ENCODE results near the gene GRPEL1. TPM values are rescaled to one million over a fixed set of nuclear protein-coding genes. Genes with fewer than 3 reads are reported as not detected.

GRPEL1 gene
- total RNA-seq, 1 experiment from 2014 or later = 80.1 TPM

- Histone ChIP-seq H4K20me1 (ENCODE audit: insufficient read depth) (no peaks in the 10 kb centered on the region), H3K4me3 (replicated peaks in 1 of 2; ENCODE audit: low read depth in 1 of 2, low read length in 2 of 2) (no peak overlapping the region), H3K9me3 (ENCODE audit: control insufficient read depth in 1 of 2, insufficient read depth in 1 of 2, low read depth in 1 of 2, low read length in 2 of 2) (no peaks in the 10 kb centered on the region), H3K27me3 (ENCODE audit: insufficient read depth, low read length) (no peaks in the 10 kb centered on the region), H2AFZ (ENCODE audit: low read depth, low read length, poor library complexity, severe bottlenecking) (no peak overlapping the region), H3K9ac (ENCODE audit: low read length) (no peak overlapping the region), H3K36me3 (ENCODE audit: control insufficient read depth in 1 of 2, insufficient read depth in 2 of 2, low read length in 2 of 2) (peaks cover 36 to 58% of the 10 kb centered on the region in 2 experiments), H3K4me1 (ENCODE audit: control insufficient read depth in 1 of 2, insufficient read depth in 2 of 2, low read length in 2 of 2) (peaks cover 5 to 11% of the 10 kb centered on the region in 2 experiments; a peak in 3 of 4 replicates), H3K27ac (ENCODE audit: low read depth, low read length) (no peak overlapping the region), H3K9me2 (ENCODE audit: insufficient read depth) (no peaks in the 10 kb centered on the region), H3K79me2 (ENCODE audit: insufficient read depth, low read length) (peaks cover 68% of the 10 kb centered on the region), H3K4me2 (ENCODE audit: low read length) (no peak overlapping the region)
- TF ChIP-seq SRF (IDR thresholded peaks at IDR 0.05; ENCODE audit: low read depth) = no peak
- TF ChIP-seq ZFX (IDR thresholded peaks at IDR 0.05) = no peak
- no peak for TF ChIP-seq ZBTB33 (IDR thresholded peaks at IDR 0.05; ENCODE audit: extremely low read depth, insufficient replicate concordance, low read length)
- TF ChIP-seq, protein P1, sequence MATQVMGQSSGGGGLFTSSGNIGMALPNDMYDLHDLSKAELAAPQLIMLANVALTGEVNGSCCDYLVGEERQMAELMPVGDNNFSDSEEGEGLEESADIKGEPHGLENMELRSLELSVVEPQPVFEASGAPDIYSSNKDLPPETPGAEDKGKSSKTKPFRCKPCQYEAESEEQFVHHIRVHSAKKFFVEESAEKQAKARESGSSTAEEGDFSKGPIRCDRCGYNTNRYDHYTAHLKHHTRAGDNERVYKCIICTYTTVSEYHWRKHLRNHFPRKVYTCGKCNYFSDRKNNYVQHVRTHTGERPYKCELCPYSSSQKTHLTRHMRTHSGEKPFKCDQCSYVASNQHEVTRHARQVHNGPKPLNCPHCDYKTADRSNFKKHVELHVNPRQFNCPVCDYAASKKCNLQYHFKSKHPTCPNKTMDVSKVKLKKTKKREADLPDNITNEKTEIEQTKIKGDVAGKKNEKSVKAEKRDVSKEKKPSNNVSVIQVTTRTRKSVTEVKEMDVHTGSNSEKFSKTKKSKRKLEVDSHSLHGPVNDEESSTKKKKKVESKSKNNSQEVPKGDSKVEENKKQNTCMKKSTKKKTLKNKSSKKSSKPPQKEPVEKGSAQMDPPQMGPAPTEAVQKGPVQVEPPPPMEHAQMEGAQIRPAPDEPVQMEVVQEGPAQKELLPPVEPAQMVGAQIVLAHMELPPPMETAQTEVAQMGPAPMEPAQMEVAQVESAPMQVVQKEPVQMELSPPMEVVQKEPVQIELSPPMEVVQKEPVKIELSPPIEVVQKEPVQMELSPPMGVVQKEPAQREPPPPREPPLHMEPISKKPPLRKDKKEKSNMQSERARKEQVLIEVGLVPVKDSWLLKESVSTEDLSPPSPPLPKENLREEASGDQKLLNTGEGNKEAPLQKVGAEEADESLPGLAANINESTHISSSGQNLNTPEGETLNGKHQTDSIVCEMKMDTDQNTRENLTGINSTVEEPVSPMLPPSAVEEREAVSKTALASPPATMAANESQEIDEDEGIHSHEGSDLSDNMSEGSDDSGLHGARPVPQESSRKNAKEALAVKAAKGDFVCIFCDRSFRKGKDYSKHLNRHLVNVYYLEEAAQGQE (IDR thresholded peaks at IDR 0.05; ENCODE audit: low read depth) = no peak
- TF ChIP-seq JUND (IDR thresholded peaks at IDR 0.05) = no peak
- TF ChIP-seq, protein P2, sequence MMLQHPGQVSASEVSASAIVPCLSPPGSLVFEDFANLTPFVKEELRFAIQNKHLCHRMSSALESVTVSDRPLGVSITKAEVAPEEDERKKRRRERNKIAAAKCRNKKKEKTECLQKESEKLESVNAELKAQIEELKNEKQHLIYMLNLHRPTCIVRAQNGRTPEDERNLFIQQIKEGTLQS (IDR thresholded peaks at IDR 0.05) = no peak
- TF ChIP-seq, protein P3, sequence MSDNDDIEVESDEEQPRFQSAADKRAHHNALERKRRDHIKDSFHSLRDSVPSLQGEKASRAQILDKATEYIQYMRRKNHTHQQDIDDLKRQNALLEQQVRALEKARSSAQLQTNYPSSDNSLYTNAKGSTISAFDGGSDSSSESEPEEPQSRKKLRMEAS (IDR thresholded peaks at IDR 0.05) = no peak
- TF ChIP-seq TCF7L2 (IDR thresholded peaks at IDR 0.05; ENCODE audit: borderline replicate concordance, extremely low read depth, insufficient read depth, insufficient read length) = no peak
- no peak for TF ChIP-seq SIN3A (IDR thresholded peaks at IDR 0.05; ENCODE audit: low read depth)
- TF ChIP-seq ELF1 (IDR thresholded peaks at IDR 0.05; ENCODE audit: borderline replicate concordance, low read depth) = no peak
- no peak for TF ChIP-seq FOSL1 (IDR thresholded peaks at IDR 0.05; ENCODE audit: low read depth)
- TF ChIP-seq EZH2phosphoT487 (IDR thresholded peaks at IDR 0.05; ENCODE audit: borderline replicate concordance) = no peak
- TF ChIP-seq CBX3 (IDR thresholded peaks at IDR 0.05; ENCODE audit: low read depth) = no peak
- no peak for TF ChIP-seq EZH2 (IDR thresholded peaks at IDR 0.05)
- TF ChIP-seq, protein P4, sequence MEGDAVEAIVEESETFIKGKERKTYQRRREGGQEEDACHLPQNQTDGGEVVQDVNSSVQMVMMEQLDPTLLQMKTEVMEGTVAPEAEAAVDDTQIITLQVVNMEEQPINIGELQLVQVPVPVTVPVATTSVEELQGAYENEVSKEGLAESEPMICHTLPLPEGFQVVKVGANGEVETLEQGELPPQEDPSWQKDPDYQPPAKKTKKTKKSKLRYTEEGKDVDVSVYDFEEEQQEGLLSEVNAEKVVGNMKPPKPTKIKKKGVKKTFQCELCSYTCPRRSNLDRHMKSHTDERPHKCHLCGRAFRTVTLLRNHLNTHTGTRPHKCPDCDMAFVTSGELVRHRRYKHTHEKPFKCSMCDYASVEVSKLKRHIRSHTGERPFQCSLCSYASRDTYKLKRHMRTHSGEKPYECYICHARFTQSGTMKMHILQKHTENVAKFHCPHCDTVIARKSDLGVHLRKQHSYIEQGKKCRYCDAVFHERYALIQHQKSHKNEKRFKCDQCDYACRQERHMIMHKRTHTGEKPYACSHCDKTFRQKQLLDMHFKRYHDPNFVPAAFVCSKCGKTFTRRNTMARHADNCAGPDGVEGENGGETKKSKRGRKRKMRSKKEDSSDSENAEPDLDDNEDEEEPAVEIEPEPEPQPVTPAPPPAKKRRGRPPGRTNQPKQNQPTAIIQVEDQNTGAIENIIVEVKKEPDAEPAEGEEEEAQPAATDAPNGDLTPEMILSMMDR (IDR thresholded peaks at IDR 0.05 in 2 of 3, conservative IDR thresholded peaks at IDR 0.05 in 1 of 3; ENCODE audit: borderline replicate concordance in 1 of 3, insufficient read depth in 1 of 3, low read depth in 2 of 3, low read length in 2 of 3) = no peak
- ChIA-PET CTCF (no interaction called here), RAD21 (ENCODE audit: low non-redundant PET in 1 of 2, low total read pairs in 2 of 2, uncharacterized antibody in 2 of 2, unreplicated experiment in 2 of 2) (no interaction called here), POLR2A (no interaction called here)
- no TSS peak for BruUV-seq (replicated peaks)
- intact Hi-C loops (cut with micrococcal nuclease) = no loop called here
- ATAC-seq (no peak), DNase-seq (ENCODE audit: low read depth, low spot score) (no peak)
Measured at GRCh38 chr4:7063362-7063761, 4.5 kb downstream of the GRPEL1 start.

Measured in HCT116 (cell line).